SU-DHL-6 (cell line): Measurements from ENCODE around the gene MAN1A2.

Experiments used
- EZH2phosphoT487 ChIP-seq: fragments of 200-600 bp; sonication (generic), shearing (Covaris generic); conservative IDR thresholded peaks from 2 replicates; pipeline ENCODE4 v1.6.1; 2018; ENCODE audit warnings: mild to moderate bottlenecking, antibody characterized with exemption, low read length, moderate library complexity, mixed read lengths
- TF ChIP-seq, protein P1 (sequence below): fragments of 200-600 bp; sonication (generic); IDR thresholded peaks from one replicate; pipeline ENCODE4 v1.5.1; 2017; ENCODE audit warnings: antibody characterized with exemption, mild to moderate bottlenecking, low read length, moderate library complexity; ENCODE audit not compliant: insufficient read depth, poor library complexity, severe bottlenecking

DNA sequence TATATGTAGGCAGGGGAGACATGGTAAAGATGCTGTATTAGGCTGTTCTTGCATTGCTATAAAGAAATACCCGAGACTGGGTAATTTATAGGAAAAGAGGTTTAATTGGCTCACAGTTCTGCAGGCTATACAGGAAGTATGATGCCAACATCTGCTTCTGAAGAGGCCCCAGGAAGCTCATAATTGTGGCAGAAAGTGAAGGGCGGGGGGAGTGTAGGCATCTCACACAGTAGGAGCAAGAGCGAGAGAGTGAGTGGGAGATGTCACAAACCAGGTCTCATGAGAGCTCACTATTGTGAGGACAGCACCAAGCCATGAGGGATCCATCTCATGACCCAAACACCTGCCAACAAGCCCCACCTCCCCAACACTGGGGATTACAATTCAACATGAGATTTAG lies 21.1 kb downstream of the MAN1A2 start:
- TF ChIP-seq, protein P1, sequence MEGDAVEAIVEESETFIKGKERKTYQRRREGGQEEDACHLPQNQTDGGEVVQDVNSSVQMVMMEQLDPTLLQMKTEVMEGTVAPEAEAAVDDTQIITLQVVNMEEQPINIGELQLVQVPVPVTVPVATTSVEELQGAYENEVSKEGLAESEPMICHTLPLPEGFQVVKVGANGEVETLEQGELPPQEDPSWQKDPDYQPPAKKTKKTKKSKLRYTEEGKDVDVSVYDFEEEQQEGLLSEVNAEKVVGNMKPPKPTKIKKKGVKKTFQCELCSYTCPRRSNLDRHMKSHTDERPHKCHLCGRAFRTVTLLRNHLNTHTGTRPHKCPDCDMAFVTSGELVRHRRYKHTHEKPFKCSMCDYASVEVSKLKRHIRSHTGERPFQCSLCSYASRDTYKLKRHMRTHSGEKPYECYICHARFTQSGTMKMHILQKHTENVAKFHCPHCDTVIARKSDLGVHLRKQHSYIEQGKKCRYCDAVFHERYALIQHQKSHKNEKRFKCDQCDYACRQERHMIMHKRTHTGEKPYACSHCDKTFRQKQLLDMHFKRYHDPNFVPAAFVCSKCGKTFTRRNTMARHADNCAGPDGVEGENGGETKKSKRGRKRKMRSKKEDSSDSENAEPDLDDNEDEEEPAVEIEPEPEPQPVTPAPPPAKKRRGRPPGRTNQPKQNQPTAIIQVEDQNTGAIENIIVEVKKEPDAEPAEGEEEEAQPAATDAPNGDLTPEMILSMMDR = no peak
- no peak for TF ChIP-seq EZH2phosphoT487
